Neural cell (in vitro differentiated cells): ENCODE measurements around the gene CD2AP. TPM values are rescaled to one million over a fixed set of nuclear protein-coding genes. Genes with fewer than 3 reads are reported as not detected.

Experiments
- H2AFZ ChIP-seq: fragments of 200-600, 300-800 bp; sonication (generic), shearing (Covaris generic); 2 replicates; pipeline ENCODE4 v1.6.0; 2014; ENCODE audit warnings: low read depth, mild to moderate bottlenecking, antibody characterized with exemption, low read length, moderate library complexity
- H3F3A ChIP-seq: fragments of 200-600 bp; shearing (Covaris generic); 2 replicates; pipeline ENCODE4 v1.6.1; 2016; ENCODE audit warnings: mild to moderate bottlenecking, moderate library complexity, mixed read lengths, antibody characterized with exemption, low read length; ENCODE audit not compliant: insufficient read depth, poor library complexity, severe bottlenecking
- H3K27ac ChIP-seq: fragments of 200-600, 300-800 bp; sonication (generic), shearing (Covaris generic); 2 replicates; pipeline ENCODE4 v1.5.1; 2014; ENCODE audit warnings: mild to moderate bottlenecking, low read length, moderate library complexity
- H3K27me3 ChIP-seq: fragments of 300-800, 200-600 bp; sonication (generic), shearing (Covaris generic); 2 replicates; pipeline ENCODE4 v1.6.0; 2014; ENCODE audit warnings: mild to moderate bottlenecking, low read depth, low read length, moderate library complexity; ENCODE audit not compliant: insufficient read depth
- H3K36me3 ChIP-seq: fragments of 300-800, 200-600 bp; sonication (generic), shearing (Covaris generic); 2 replicates; pipeline ENCODE4 v1.5.1; 2014; ENCODE audit warnings: mild to moderate bottlenecking, antibody characterized with exemption, low read length, moderate library complexity; ENCODE audit not compliant: insufficient read depth
- H3K4me2 ChIP-seq: fragments of 300-800, 200-600 bp; sonication (generic), shearing (Covaris generic); 2 replicates; pipeline ENCODE4 v1.6.0; 2014; ENCODE audit warnings: mild to moderate bottlenecking, low read length
- H3K4me3 ChIP-seq: fragments of 300-800, 200-600 bp; sonication (generic), shearing (Covaris generic); 2 replicates; pipeline ENCODE4 v1.5.1; 2014; ENCODE audit warnings: mild to moderate bottlenecking, low read length, moderate library complexity
- H3K79me2 ChIP-seq: fragments of 200-600 bp; shearing (Covaris generic); replicated peaks from 2 replicates; pipeline ENCODE4 v1.6.0; 2014; ENCODE audit warnings: mild to moderate bottlenecking, low read length, moderate library complexity; ENCODE audit not compliant: insufficient read depth
- H3K9ac ChIP-seq: fragments of 300-800, 200-600 bp; sonication (generic), shearing (Covaris generic); 2 replicates; pipeline ENCODE4 v1.6.1; 2016; ENCODE audit warnings: mild to moderate bottlenecking, low read length, mixed read lengths
- H3K9me2 ChIP-seq: fragments of 200-600 bp; shearing (Covaris generic); 2 replicates; pipeline ENCODE4 v1.6.1; 2016; ENCODE audit warnings: mild to moderate bottlenecking, low read length, mixed read lengths; ENCODE audit not compliant: insufficient read depth
- H3K9me3 ChIP-seq: fragments of 200-600, 300-800 bp; sonication (generic), shearing (Covaris generic); 2 replicates; pipeline ENCODE4 v1.6.1; 2016; ENCODE audit warnings: mild to moderate bottlenecking, mixed run types, low read length, moderate library complexity, mixed read lengths
- H4K20me1 ChIP-seq: fragments of 200-600 bp; shearing (Covaris generic); 2 replicates; pipeline ENCODE4 v1.6.1; 2016; ENCODE audit warnings: mild to moderate bottlenecking, mixed run types; ENCODE audit not compliant: insufficient read depth
- CTCF ChIP-seq: fragments of 450-650 bp; IDR thresholded peaks from 2 replicates; pipeline ENCODE4 v1.5.1; 2014; ENCODE audit warnings: antibody characterized with exemption, mild to moderate bottlenecking, moderate library complexity; ENCODE audit not compliant: poor library complexity, severe bottlenecking
- EP300 ChIP-seq: fragments of 450-650 bp; conservative IDR thresholded peaks from 2 replicates; pipeline ENCODE4 v1.6.1; 2014; ENCODE audit warnings: antibody characterized with exemption, mild to moderate bottlenecking, moderate library complexity; ENCODE audit not compliant: poor library complexity, severe bottlenecking
- EZH2 ChIP-seq: fragments of 200-600, 300-800 bp; shearing (Covaris generic), sonication (generic); IDR thresholded peaks from 2 replicates; pipeline ENCODE4 v1.6.1; 2014; ENCODE audit warnings: antibody characterized with exemption, low read length, borderline replicate concordance, mild to moderate bottlenecking; ENCODE audit not compliant: insufficient read depth, poor library complexity, severe bottlenecking
- MXI1 ChIP-seq: fragments of 450-650 bp; conservative IDR thresholded peaks from 2 replicates; pipeline ENCODE4 v1.6.1; 2014; ENCODE audit warnings: antibody characterized with exemption, mild to moderate bottlenecking; ENCODE audit not compliant: poor library complexity, severe bottlenecking
- POLR2AphosphoS5 ChIP-seq: IDR thresholded peaks from 2 replicates; pipeline ENCODE4 v1.6.1; 2012
- RAD21 ChIP-seq: fragments of 450-650 bp; conservative IDR thresholded peaks from 2 replicates; pipeline ENCODE4 v1.6.1; 2014; ENCODE audit warnings: antibody characterized with exemption, mild to moderate bottlenecking, moderate library complexity
- SMC3 ChIP-seq: fragments of 450-650 bp; conservative IDR thresholded peaks from 2 replicates; pipeline ENCODE4 v1.6.1; 2014; ENCODE audit warnings: antibody characterized with exemption, mild to moderate bottlenecking, moderate library complexity; ENCODE audit not compliant: poor library complexity
- TAF1 ChIP-seq: IDR thresholded peaks from 2 replicates; pipeline ENCODE4 v1.6.1; 2012; ENCODE audit warnings: low read depth
- polyA minus RNA-seq: library from RNA; depleted of rRNA, polyadenylated mRNA; stranded (reverse); fragments of >200 nt; gene quantifications from 2 replicates; pipeline ENCODE4 v1.2.3, GENCODE V29; 2014
- polyA plus RNA-seq: library from polyadenylated mRNA; depleted of rRNA; stranded (reverse); fragments of >200 nt; gene quantifications from 2 replicates; pipeline ENCODE4 v1.2.3, GENCODE V29; 2014
- TF ChIP-seq, protein P1 (sequence below): IDR thresholded peaks from 2 replicates; pipeline ENCODE4 v1.6.1; 2012; ENCODE audit warnings: borderline replicate concordance

CD2AP gene, protein sequence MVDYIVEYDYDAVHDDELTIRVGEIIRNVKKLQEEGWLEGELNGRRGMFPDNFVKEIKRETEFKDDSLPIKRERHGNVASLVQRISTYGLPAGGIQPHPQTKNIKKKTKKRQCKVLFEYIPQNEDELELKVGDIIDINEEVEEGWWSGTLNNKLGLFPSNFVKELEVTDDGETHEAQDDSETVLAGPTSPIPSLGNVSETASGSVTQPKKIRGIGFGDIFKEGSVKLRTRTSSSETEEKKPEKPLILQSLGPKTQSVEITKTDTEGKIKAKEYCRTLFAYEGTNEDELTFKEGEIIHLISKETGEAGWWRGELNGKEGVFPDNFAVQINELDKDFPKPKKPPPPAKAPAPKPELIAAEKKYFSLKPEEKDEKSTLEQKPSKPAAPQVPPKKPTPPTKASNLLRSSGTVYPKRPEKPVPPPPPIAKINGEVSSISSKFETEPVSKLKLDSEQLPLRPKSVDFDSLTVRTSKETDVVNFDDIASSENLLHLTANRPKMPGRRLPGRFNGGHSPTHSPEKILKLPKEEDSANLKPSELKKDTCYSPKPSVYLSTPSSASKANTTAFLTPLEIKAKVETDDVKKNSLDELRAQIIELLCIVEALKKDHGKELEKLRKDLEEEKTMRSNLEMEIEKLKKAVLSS
- polyA plus RNA-seq (11.1 and 16.8 TPM in 2 replicates), polyA minus RNA-seq (27.3 and 29.6 TPM in 2 replicates)

DNA sequence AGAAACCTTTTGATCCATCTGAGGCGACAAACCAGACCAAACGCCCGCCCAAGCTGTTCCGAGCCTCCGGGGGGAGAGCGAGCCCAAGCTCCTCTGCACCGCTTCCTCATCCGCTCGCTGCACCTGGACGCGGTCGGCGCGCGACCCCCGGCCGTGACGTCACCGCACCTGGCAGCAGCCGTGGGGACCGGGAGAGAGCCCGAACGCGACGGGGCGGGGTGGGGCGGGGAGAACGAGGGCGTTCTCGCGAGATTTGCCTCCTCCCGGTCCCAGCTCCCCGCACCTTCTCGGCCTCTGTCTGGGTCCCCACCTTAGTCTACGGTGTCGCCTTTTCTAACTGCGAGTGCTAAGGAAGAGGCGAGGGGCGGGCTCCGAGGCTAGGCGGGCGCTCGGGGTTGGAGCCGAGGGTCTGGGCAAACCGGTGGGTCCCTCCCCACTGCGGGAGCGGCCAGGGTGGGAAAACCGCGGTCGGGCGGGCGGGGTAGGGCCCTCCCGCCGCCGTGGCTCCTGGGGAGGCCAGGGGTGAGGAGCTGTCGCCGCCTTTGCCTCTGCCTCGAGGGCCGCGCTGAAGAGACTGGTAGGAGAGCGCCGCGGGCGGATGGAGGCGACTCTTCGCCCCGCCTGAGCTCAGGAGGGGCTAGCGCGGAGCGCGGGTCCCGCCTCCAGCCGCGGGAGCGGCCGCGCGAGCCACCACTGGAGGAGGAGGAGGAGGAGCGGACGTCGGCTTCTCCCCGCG is at the start of gene CD2AP:
CD2AP (plus strand) TSS at position 293 of the 736 bp plus-strand sequence. CDS start 456 bp downstream, outside the sequence.
- Histone ChIP-seq H3K4me3 (peak within 1 kb of the TSS; percentile 84), H3K27ac (peak within 1 kb of the TSS; percentile 87), H3K36me3 (no peaks in the 10 kb centered on the region), H2AFZ (peak within 1 kb of the TSS; percentile 74), H3K9me2 (no peaks in the 10 kb centered on the region), H3K4me2 (peak within 1 kb of the TSS; percentile 89), H3K9me3 (no peaks in the 10 kb centered on the region), H4K20me1 (no peaks in the 10 kb centered on the region), H3F3A (peaks cover 3% of the 10 kb centered on the region), H3K79me2 (peaks cover 31% of the 10 kb centered on the region), H3K9ac (peak within 1 kb of the TSS; percentile 94), H3K27me3 (no peaks in the 10 kb centered on the region)
- no peak for TF ChIP-seq MXI1
- TF ChIP-seq TAF1: peak; percentile 91
- peak; percentile 37 for TF ChIP-seq CTCF
- peak; percentile 91 for TF ChIP-seq POLR2AphosphoS5
- TF ChIP-seq EP300: no peak
- TF ChIP-seq, protein P1, sequence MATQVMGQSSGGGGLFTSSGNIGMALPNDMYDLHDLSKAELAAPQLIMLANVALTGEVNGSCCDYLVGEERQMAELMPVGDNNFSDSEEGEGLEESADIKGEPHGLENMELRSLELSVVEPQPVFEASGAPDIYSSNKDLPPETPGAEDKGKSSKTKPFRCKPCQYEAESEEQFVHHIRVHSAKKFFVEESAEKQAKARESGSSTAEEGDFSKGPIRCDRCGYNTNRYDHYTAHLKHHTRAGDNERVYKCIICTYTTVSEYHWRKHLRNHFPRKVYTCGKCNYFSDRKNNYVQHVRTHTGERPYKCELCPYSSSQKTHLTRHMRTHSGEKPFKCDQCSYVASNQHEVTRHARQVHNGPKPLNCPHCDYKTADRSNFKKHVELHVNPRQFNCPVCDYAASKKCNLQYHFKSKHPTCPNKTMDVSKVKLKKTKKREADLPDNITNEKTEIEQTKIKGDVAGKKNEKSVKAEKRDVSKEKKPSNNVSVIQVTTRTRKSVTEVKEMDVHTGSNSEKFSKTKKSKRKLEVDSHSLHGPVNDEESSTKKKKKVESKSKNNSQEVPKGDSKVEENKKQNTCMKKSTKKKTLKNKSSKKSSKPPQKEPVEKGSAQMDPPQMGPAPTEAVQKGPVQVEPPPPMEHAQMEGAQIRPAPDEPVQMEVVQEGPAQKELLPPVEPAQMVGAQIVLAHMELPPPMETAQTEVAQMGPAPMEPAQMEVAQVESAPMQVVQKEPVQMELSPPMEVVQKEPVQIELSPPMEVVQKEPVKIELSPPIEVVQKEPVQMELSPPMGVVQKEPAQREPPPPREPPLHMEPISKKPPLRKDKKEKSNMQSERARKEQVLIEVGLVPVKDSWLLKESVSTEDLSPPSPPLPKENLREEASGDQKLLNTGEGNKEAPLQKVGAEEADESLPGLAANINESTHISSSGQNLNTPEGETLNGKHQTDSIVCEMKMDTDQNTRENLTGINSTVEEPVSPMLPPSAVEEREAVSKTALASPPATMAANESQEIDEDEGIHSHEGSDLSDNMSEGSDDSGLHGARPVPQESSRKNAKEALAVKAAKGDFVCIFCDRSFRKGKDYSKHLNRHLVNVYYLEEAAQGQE: peak; percentile 71
- no peak for TF ChIP-seq SMC3
- no peak for TF ChIP-seq EZH2

- Histone ChIP-seq H3K27ac (no peak overlapping the region), H3K36me3 (no peaks in the 10 kb centered on the region), H3F3A (no peaks in the 10 kb centered on the region), H2AFZ (no peak overlapping the region), H3K4me2 (no peak overlapping the region), H3K9me2 (no peaks in the 10 kb centered on the region), H3K27me3 (no peaks in the 10 kb centered on the region), H3K9ac (no peak overlapping the region), H3K4me3 (no peak overlapping the region), H3K9me3 (no peaks in the 10 kb centered on the region), H3K79me2 (no peaks in the 10 kb centered on the region), H4K20me1 (no peaks in the 10 kb centered on the region)
- TF ChIP-seq, protein P1: no peak
- no peak for TF ChIP-seq POLR2AphosphoS5
- no peak for TF ChIP-seq MXI1
- TF ChIP-seq CTCF: no peak
- no peak for TF ChIP-seq SMC3
- no peak for TF ChIP-seq RAD21
- no peak for TF ChIP-seq TAF1
- no peak for TF ChIP-seq EP300
- no peak for TF ChIP-seq EZH2
These were observed 49.3 kb upstream of the CD2AP start for GRCh38 chr6:47428288-47428687.
